Fibroblast of lung (primary cell): ENCODE data around the gene HIBCH. TPM values are rescaled to one million over a fixed set of nuclear protein-coding genes. Genes with fewer than 3 reads are reported as not detected.

Experiments
- DNase-seq, 2 donors: peaks; one replicate each; pipeline versions ENCODE4 v3.0.0 to v3.0.0-alpha.2; 2010; ENCODE audit warnings: low read depth in 2 of 2
- H2AFZ ChIP-seq: 2 replicates; pipeline ENCODE4 v1.5.1; 2012; ENCODE audit warnings: low read length, control low read depth, inconsistent platforms
- H3K27ac ChIP-seq: 2 replicates; pipeline ENCODE4 v1.5.1; 2011; ENCODE audit warnings: low read length, control low read depth; ENCODE audit not compliant: insufficient read depth
- H3K27me3 ChIP-seq: 2 replicates; pipeline ENCODE4 v1.5.1; 2011; ENCODE audit warnings: mild to moderate bottlenecking, low read length; ENCODE audit not compliant: control insufficient read depth, insufficient read depth
- H3K36me3 ChIP-seq: 2 replicates; pipeline ENCODE4 v1.5.1; 2011; ENCODE audit warnings: low read length; ENCODE audit not compliant: control insufficient read depth, insufficient read depth
- H3K4me1 ChIP-seq: 2 replicates; pipeline ENCODE4 v1.5.1; 2011; ENCODE audit warnings: low read length; ENCODE audit not compliant: control insufficient read depth, insufficient read depth; ENCODE audit errors: extremely low read depth
- H3K4me2 ChIP-seq: 2 replicates; pipeline ENCODE4 v1.5.1; 2011; ENCODE audit warnings: low read length, control low read depth; ENCODE audit not compliant: insufficient read depth; ENCODE audit errors: extremely low read depth
- H3K4me3 ChIP-seq, 4 experiments: fragments of 200-600 bp in 1 of 4; sonication (generic) in 1 of 4; replicated peaks in 1 of 4; 2 replicates each; pipeline ENCODE4 v1.5.1; 2011 to 2016; ENCODE audit warnings: low read length in 4 of 4, low read depth in 3 of 4, mild to moderate bottlenecking in 3 of 4, control low read depth in 2 of 4, inconsistent platforms in 1 of 4, mixed read lengths in 1 of 4; ENCODE audit not compliant: insufficient read depth in 1 of 4; ENCODE audit errors: control extremely low read depth in 1 of 4
- H3K79me2 ChIP-seq: 2 replicates; pipeline ENCODE4 v1.5.1; 2012; ENCODE audit warnings: mild to moderate bottlenecking, low read length, inconsistent platforms; ENCODE audit not compliant: control insufficient read depth, insufficient read depth
- H3K9ac ChIP-seq: 2 replicates; pipeline ENCODE4 v1.5.1; 2011; ENCODE audit warnings: mild to moderate bottlenecking, low read length, control low read depth; ENCODE audit not compliant: insufficient read depth
- H3K9me3 ChIP-seq: 2 replicates; pipeline ENCODE4 v1.5.1; 2012; ENCODE audit warnings: low read depth, low read length; ENCODE audit not compliant: control insufficient read depth, insufficient read depth
- H4K20me1 ChIP-seq: 2 replicates; pipeline ENCODE4 v1.5.1; 2011; ENCODE audit warnings: low read length; ENCODE audit not compliant: control insufficient read depth, insufficient read depth; ENCODE audit errors: extremely low read depth
- EZH2 ChIP-seq: IDR thresholded peaks from 2 replicates; pipeline ENCODE4 v1.5.1; 2012; ENCODE audit warnings: low read length, control low read depth, mild to moderate bottlenecking; ENCODE audit errors: missing control alignments
- polyA plus RNA-seq, 2 donors: library from polyadenylated mRNA; depleted of rRNA in 1 of 2; stranded (reverse) in 1 of 2; unstranded in 1 of 2; fragments of >200 nt; gene quantifications; 2 replicates each; pipeline ENCODE4 v1.2.1, GENCODE V29; 2011 to 2012; ENCODE audit warnings: missing spikeins in 1 of 2
- total RNA-seq: library from RNA; depleted of rRNA; stranded (reverse); fragments of >200 nt; gene quantifications from 2 replicates; pipeline ENCODE4 v1.2.1, GENCODE V29; 2014
- TF ChIP-seq, protein P1 (sequence below), 2 donors: IDR thresholded peaks in 1 of 2; conservative IDR thresholded peaks in 1 of 2; 1 replicate in 1 of 2; 2 replicates in 1 of 2; pipeline ENCODE4 v1.5.1; 2011 to 2012; ENCODE audit warnings: low read length in 2 of 2, control low read depth in 1 of 2, inconsistent platforms in 1 of 2, low read depth in 1 of 2, mild to moderate bottlenecking in 1 of 2

Gene HIBCH
- total and polyA plus RNA-seq, 2 donors (not counting 1 experiment from before 2014, with no cell fraction given): 14.9 to 19.2 TPM

DNA sequence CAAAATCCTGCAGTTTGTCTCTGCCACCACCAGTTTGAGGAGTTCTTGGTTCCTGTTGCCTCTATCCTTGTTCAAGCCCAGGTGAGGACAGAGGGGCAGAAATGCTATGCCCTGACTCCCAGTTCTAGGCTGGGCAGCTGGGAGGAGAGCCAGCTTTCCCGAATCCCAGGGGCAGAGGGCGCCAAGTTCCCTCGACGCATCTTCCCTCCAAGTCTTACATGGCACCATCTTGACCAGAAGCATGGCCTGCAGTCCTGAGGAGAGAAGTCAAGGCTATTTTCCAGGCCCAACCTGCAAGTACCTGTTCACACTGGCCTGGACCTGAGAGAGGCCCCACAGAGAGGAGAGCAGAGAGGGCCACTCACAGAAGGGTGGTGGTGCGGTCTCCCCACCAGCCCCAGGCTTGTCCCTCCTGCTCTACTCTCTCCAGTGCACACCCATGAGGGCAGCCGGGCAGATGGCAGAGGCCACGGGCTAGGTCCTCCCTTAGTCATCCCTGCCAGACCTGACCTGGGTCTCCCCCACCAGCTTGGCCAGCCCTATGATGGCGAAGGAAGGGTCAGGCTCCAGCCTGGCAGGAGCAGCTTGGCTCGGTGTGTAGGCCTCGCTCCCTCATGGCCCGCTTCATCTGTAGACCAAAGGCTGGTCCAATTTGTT, 141.4 kb downstream of the HIBCH start:
- Histone ChIP-seq H3K79me2 (no peaks in the 10 kb centered on the region), H3K36me3 (no peaks in the 10 kb centered on the region), H4K20me1 (no peaks in the 10 kb centered on the region), H3K27me3 (no peaks in the 10 kb centered on the region), H3K27ac (no peak overlapping the region), H3K9ac (no peak overlapping the region), H3K4me2 (no peak overlapping the region), H3K4me3 (no peak overlapping the region), H3K9me3 (no peaks in the 10 kb centered on the region), H2AFZ (no peak overlapping the region), H3K4me1 (no peaks in the 10 kb centered on the region)
- TF ChIP-seq EZH2: no peak
- TF ChIP-seq, protein P1, sequence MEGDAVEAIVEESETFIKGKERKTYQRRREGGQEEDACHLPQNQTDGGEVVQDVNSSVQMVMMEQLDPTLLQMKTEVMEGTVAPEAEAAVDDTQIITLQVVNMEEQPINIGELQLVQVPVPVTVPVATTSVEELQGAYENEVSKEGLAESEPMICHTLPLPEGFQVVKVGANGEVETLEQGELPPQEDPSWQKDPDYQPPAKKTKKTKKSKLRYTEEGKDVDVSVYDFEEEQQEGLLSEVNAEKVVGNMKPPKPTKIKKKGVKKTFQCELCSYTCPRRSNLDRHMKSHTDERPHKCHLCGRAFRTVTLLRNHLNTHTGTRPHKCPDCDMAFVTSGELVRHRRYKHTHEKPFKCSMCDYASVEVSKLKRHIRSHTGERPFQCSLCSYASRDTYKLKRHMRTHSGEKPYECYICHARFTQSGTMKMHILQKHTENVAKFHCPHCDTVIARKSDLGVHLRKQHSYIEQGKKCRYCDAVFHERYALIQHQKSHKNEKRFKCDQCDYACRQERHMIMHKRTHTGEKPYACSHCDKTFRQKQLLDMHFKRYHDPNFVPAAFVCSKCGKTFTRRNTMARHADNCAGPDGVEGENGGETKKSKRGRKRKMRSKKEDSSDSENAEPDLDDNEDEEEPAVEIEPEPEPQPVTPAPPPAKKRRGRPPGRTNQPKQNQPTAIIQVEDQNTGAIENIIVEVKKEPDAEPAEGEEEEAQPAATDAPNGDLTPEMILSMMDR (conservative IDR thresholded peaks at IDR 0.05 in 1 of 2, IDR thresholded peaks at IDR 0.05 in 1 of 2; ENCODE audit: low read depth in 1 of 2, low read length in 2 of 2): no peak
- no peak for DNase-seq

DNA sequence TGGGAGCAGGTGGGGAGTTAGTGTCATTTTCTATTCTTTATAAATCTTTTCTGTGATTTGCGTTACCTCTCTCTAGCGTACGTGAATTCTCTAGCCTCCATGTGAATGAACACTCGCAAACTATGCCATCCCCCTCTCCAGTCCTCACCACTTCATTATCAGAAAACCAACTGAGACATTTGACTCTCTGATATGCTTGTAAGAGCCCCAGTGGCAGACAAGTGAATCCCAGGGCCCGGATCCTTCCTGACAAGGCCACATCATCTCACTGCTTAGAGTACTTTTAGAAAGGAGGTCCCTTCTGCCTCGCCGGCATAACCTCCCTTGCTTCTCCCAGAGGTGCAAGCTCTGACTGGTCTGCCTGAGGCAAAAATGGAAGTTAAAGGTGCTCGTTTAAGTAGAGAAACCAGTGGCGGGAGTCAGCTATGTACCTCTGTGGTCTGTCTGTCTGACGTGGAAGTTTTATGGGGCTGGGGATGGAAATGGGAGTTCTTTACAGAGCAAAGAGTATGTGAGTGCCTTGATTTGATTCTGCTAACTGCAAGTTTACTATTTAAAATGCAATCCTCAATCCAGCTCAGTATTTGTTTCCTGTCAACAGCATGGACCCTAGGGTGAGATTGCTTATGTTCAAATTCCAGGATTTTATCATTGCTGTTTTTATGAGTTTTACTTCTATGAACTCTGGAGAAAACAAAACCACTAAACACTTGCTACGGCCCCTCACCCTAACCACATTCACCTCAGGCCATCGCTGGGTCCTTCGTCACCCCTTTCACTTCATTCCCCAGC, 142.2 kb downstream of the HIBCH start:
- no peak overlapping the region for H2AFZ ChIP-seq
- no peaks in the 10 kb centered on the region for H4K20me1 ChIP-seq
- TF ChIP-seq, protein P1 (conservative IDR thresholded peaks at IDR 0.05 in 1 of 2, IDR thresholded peaks at IDR 0.05 in 1 of 2; ENCODE audit: low read depth in 1 of 2, low read length in 2 of 2): no peak
- TF ChIP-seq EZH2: no peak
- no peak overlapping the region for H3K4me2 ChIP-seq
- H3K9ac ChIP-seq: no peak overlapping the region
- H3K9me3 ChIP-seq: no peaks in the 10 kb centered on the region
- H3K79me2 ChIP-seq: no peaks in the 10 kb centered on the region
- H3K27ac ChIP-seq: no peak overlapping the region
- DNase-seq: no peak
- H3K4me1 ChIP-seq: no peaks in the 10 kb centered on the region
- no peaks in the 10 kb centered on the region for H3K27me3 ChIP-seq
- H3K4me3 ChIP-seq: no peak overlapping the region
- no peaks in the 10 kb centered on the region for H3K36me3 ChIP-seq

DNA sequence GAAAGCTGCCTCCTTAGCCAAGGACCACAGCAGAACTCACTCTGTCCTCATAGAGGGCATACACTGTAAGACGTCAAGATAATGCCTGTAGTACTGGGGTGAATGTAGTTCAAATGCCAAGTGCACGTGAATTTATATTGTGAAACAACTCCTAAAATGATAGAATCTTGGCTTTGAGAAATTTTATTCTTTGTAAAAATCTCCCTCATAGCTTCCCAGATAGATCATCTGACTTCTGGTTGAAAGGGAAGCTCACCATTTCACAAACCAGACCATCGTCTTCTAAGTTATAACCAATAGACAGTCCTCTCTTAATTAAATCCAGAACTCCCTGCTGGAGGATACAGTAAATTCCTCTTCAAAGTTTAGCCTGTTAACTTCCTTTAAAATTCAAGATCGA, 146.2 kb downstream of the HIBCH start:
- Histone ChIP-seq H4K20me1 (no peaks in the 10 kb centered on the region), H3K9me3 (no peaks in the 10 kb centered on the region), H3K27ac (no peak overlapping the region), H2AFZ (no peak overlapping the region), H3K4me3 (no peak overlapping the region), H3K4me1 (no peaks in the 10 kb centered on the region), H3K9ac (no peak overlapping the region), H3K27me3 (no peaks in the 10 kb centered on the region), H3K79me2 (no peaks in the 10 kb centered on the region), H3K4me2 (no peak overlapping the region), H3K36me3 (no peaks in the 10 kb centered on the region)
- TF ChIP-seq, protein P1 (conservative IDR thresholded peaks at IDR 0.05 in 1 of 2, IDR thresholded peaks at IDR 0.05 in 1 of 2; ENCODE audit: low read depth in 1 of 2, low read length in 2 of 2): no peak
- no peak for TF ChIP-seq EZH2
- DNase-seq: no peak
